HEK293 (cell line): ENCODE measurements around the gene PGM2.
A peak's percentile ranks its signal among the peaks of the same experiment; 100 is the strongest.

ENCODE experiments used
- CTCF ChIA-PET: fragments of 350-600 bp; formaldehyde crosslinking; extraction: SDS; loops from one replicate; lab custom pipeline; 2021; ENCODE audit warnings: antibody characterized with exemption; lab: Yijun Ruan, JAX
- POLR2A ChIA-PET: fragments of 300-600 bp; formaldehyde crosslinking; extraction: SDS; loops from one replicate; lab custom pipeline; 2020; ENCODE audit warnings: antibody characterized with exemption, inconsistent platforms; lab: Yijun Ruan, JAX
- H3K27ac ChIP-seq: fragments of 200-500 bp; sonication (Bioruptor generic); 2 replicates; pipeline ENCODE4 v1.5.1; 2014; ENCODE audit warnings: low read depth, low read length, control low read depth, inconsistent platforms; ENCODE audit errors: extremely low read depth
- H3K36me3 ChIP-seq, 2 experiments: fragments of 200-500 bp in 1 of 2; sonication (Bioruptor generic) in 1 of 2; 1 replicate in 1 of 2; 2 replicates in 1 of 2; pipeline ENCODE4 v1.5.1; 2014 to 2017; ENCODE audit warnings: inconsistent platforms in 2 of 2, low read length in 2 of 2; ENCODE audit not compliant: control insufficient read depth in 2 of 2, insufficient read depth in 1 of 2
- H3K4me1 ChIP-seq: fragments of 200-500 bp; sonication (Bioruptor generic); 2 replicates; pipeline ENCODE4 v1.5.1; 2014; ENCODE audit warnings: mild to moderate bottlenecking, low read length, inconsistent platforms; ENCODE audit not compliant: control insufficient read depth, insufficient read depth
- H3K4me3 ChIP-seq: 2 replicates; pipeline ENCODE4 v1.5.1; 2011; ENCODE audit warnings: low read depth, mild to moderate bottlenecking, control low read depth, low read length, moderate library complexity
- H3K9me3 ChIP-seq: fragments of 200-500 bp; sonication (Bioruptor generic); 2 replicates; pipeline ENCODE4 v1.5.1; 2014; ENCODE audit warnings: low read depth, low read length, inconsistent platforms; ENCODE audit not compliant: control insufficient read depth, insufficient read depth
- OSR2 ChIP-seq: fragments of 450-650 bp; formaldehyde crosslinking; IDR thresholded peaks from 2 replicates; pipeline ENCODE4 v1.5.1; 2016; ENCODE audit warnings: missing biosample characterization, missing genetic modification characterization
- ZBTB1 ChIP-seq: fragments of 450-650 bp; formaldehyde crosslinking; IDR thresholded peaks from 2 replicates; pipeline ENCODE4 v1.5.1; 2016; ENCODE audit warnings: missing biosample characterization, missing genetic modification characterization
- ZBTB6 ChIP-seq: fragments of 450-650 bp; formaldehyde crosslinking; IDR thresholded peaks from 2 replicates; pipeline ENCODE4 v1.5.1; 2017; ENCODE audit warnings: missing biosample characterization, missing genetic modification characterization
- ZNF157 ChIP-seq: fragments of 450-650 bp; formaldehyde crosslinking; IDR thresholded peaks from 2 replicates; pipeline ENCODE4 v1.5.1; 2016; ENCODE audit warnings: missing biosample characterization, missing genetic modification characterization
- ZNF169 ChIP-seq: fragments of 450-650 bp; formaldehyde crosslinking; IDR thresholded peaks from 2 replicates; pipeline ENCODE4 v1.5.1; 2016; ENCODE audit warnings: missing biosample characterization, missing genetic modification characterization
- ZNF202 ChIP-seq: fragments of 450-650 bp; formaldehyde crosslinking; IDR thresholded peaks from 2 replicates; pipeline ENCODE4 v1.5.1; 2016; ENCODE audit warnings: missing biosample characterization, missing genetic modification characterization, borderline replicate concordance
- ZNF335 ChIP-seq: fragments of 450-650 bp; formaldehyde crosslinking; conservative IDR thresholded peaks from 2 replicates; pipeline ENCODE4 v1.5.1; 2016; ENCODE audit warnings: missing biosample characterization, missing genetic modification characterization
- ZNF398 ChIP-seq: fragments of 450-650 bp; formaldehyde crosslinking; IDR thresholded peaks from 2 replicates; pipeline ENCODE4 v1.5.1; 2017; ENCODE audit warnings: missing biosample characterization, missing genetic modification characterization
- ZNF488 ChIP-seq: fragments of 450-650 bp; formaldehyde crosslinking; IDR thresholded peaks from 2 replicates; pipeline ENCODE4 v1.5.1; 2016; ENCODE audit warnings: missing biosample characterization, missing genetic modification characterization
- ZNF571 ChIP-seq: fragments of 450-650 bp; formaldehyde crosslinking; IDR thresholded peaks from 2 replicates; pipeline ENCODE4 v1.5.0; 2017; ENCODE audit warnings: missing biosample characterization, missing genetic modification characterization
- ZNF623 ChIP-seq: fragments of 450-650 bp; formaldehyde crosslinking; IDR thresholded peaks from 2 replicates; pipeline ENCODE4 v1.5.1; 2016; ENCODE audit warnings: missing biosample characterization, missing genetic modification characterization
- ZNF626 ChIP-seq: fragments of 450-650 bp; sonication (Bioruptor Pico); formaldehyde crosslinking; IDR thresholded peaks from 2 replicates; pipeline ENCODE4 v1.5.1; 2018; ENCODE audit warnings: missing biosample characterization, missing genetic modification characterization, inconsistent platforms
- ZNF768 ChIP-seq: fragments of 450-650 bp; formaldehyde crosslinking; IDR thresholded peaks from 2 replicates; pipeline ENCODE4 v1.5.1; 2018; ENCODE audit warnings: missing biosample characterization, mild to moderate bottlenecking, missing genetic modification characterization
- ZNF791 ChIP-seq: fragments of 450-650 bp; formaldehyde crosslinking; IDR thresholded peaks from 2 replicates; pipeline ENCODE4 v1.5.1; 2016; ENCODE audit warnings: missing biosample characterization, missing genetic modification characterization
- ZSCAN5A ChIP-seq: fragments of 450-650 bp; formaldehyde crosslinking; IDR thresholded peaks from 2 replicates; pipeline ENCODE4 v1.5.1; 2016; ENCODE audit warnings: missing biosample characterization, missing genetic modification characterization
- TF ChIP-seq, protein P1 (sequence below): fragments of 450-650 bp; formaldehyde crosslinking; IDR thresholded peaks from 2 replicates; pipeline ENCODE4 v1.5.1; 2016; ENCODE audit warnings: missing biosample characterization, missing genetic modification characterization
- TF ChIP-seq, protein P2 (sequence below): fragments of 450-650 bp; formaldehyde crosslinking; IDR thresholded peaks from 2 replicates; pipeline ENCODE4 v1.5.1; 2017; ENCODE audit warnings: missing biosample characterization, missing genetic modification characterization
- TF ChIP-seq, protein P3 (sequence below): fragments of 450-650 bp; formaldehyde crosslinking; IDR thresholded peaks from 2 replicates; pipeline ENCODE4 v1.5.1; 2017; ENCODE audit warnings: missing biosample characterization, missing genetic modification characterization
- TF ChIP-seq, protein P4 (sequence below): fragments of 450-650 bp; formaldehyde crosslinking; IDR thresholded peaks from 2 replicates; pipeline ENCODE4 v1.5.1; 2017; ENCODE audit warnings: missing biosample characterization, missing genetic modification characterization

Gene PGM2

DNA sequence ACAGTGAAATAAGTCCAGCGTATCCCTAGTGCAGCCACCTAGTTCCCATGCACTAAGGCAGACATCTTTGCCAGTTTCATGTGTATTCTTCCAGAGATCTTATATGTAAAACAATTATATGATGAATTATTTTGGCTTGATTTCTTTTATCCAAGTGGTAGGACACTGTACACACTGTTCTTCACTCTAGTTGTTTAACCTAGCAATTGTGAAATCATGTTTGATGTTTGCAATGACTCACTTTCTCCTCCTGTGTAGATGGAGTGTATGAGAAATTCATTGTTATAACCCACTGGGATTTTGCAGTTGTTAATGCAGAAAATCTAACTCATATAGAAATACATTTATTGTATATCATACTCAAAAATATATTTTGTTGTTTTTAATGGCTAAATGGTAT lies 46.9 kb downstream of the PGM2 start:
- Histone ChIP-seq H3K4me3 (no peak overlapping the region), H3K36me3 (peaks cover 0 to under 1% of the 10 kb centered on the region in 2 experiments; a peak in 1 of 3 replicates), H3K9me3 (no peaks in the 10 kb centered on the region), H3K4me1 (peaks cover 4% of the 10 kb centered on the region), H3K27ac (no peak overlapping the region)
- CTCF ChIA-PET: no interaction called here
- POLR2A ChIA-PET: no interaction called here
- TF ChIP-seq ZNF791 (tag by site-specific recombination): no peak
- TF ChIP-seq ZNF623 (tag by site-specific recombination): no peak
- TF ChIP-seq, protein P1, sequence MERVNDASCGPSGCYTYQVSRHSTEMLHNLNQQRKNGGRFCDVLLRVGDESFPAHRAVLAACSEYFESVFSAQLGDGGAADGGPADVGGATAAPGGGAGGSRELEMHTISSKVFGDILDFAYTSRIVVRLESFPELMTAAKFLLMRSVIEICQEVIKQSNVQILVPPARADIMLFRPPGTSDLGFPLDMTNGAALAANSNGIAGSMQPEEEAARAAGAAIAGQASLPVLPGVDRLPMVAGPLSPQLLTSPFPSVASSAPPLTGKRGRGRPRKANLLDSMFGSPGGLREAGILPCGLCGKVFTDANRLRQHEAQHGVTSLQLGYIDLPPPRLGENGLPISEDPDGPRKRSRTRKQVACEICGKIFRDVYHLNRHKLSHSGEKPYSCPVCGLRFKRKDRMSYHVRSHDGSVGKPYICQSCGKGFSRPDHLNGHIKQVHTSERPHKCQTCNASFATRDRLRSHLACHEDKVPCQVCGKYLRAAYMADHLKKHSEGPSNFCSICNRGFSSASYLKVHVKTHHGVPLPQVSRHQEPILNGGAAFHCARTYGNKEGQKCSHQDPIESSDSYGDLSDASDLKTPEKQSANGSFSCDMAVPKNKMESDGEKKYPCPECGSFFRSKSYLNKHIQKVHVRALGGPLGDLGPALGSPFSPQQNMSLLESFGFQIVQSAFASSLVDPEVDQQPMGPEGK: no peak
- TF ChIP-seq, protein P2, sequence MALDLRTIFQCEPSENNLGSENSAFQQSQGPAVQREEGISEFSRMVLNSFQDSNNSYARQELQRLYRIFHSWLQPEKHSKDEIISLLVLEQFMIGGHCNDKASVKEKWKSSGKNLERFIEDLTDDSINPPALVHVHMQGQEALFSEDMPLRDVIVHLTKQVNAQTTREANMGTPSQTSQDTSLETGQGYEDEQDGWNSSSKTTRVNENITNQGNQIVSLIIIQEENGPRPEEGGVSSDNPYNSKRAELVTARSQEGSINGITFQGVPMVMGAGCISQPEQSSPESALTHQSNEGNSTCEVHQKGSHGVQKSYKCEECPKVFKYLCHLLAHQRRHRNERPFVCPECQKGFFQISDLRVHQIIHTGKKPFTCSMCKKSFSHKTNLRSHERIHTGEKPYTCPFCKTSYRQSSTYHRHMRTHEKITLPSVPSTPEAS: no peak
- TF ChIP-seq ZBTB1 (tag by site-specific recombination): no peak
- TF ChIP-seq ZNF626: no peak
- TF ChIP-seq ZNF488 (tag by site-specific recombination): no peak
- TF ChIP-seq, protein P3, sequence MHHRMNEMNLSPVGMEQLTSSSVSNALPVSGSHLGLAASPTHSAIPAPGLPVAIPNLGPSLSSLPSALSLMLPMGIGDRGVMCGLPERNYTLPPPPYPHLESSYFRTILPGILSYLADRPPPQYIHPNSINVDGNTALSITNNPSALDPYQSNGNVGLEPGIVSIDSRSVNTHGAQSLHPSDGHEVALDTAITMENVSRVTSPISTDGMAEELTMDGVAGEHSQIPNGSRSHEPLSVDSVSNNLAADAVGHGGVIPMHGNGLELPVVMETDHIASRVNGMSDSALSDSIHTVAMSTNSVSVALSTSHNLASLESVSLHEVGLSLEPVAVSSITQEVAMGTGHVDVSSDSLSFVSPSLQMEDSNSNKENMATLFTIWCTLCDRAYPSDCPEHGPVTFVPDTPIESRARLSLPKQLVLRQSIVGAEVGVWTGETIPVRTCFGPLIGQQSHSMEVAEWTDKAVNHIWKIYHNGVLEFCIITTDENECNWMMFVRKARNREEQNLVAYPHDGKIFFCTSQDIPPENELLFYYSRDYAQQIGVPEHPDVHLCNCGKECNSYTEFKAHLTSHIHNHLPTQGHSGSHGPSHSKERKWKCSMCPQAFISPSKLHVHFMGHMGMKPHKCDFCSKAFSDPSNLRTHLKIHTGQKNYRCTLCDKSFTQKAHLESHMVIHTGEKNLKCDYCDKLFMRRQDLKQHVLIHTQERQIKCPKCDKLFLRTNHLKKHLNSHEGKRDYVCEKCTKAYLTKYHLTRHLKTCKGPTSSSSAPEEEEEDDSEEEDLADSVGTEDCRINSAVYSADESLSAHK (tag by site-specific recombination): no peak
- no peak for TF ChIP-seq ZNF335 (tag by site-specific recombination)
- no peak for TF ChIP-seq ZNF571 (tag by site-specific recombination)

DNA sequence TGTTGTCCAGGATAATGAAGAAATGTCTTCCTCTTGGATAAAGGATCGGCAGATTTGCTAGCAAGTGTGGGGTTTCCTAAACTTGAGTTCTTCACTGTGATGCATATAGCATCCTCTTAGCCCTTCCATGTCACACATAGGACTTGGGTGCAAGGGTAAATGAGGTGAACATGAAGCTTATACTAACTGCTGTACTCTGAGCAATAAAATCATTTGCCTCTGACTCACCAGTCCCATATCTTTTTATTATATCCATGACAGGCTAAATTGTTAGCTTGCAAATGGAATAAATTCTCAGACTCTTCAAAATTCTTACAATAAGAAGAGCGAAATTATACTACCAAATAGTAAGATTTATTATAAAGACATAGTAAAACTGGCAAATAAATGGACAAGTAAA lies 49.7 kb downstream of the PGM2 start:
- H3K27ac ChIP-seq: no peak overlapping the region
- no peaks in the 10 kb centered on the region for H3K9me3 ChIP-seq
- ChIA-PET CTCF (interaction anchor here (0.6 to 1.2 kb wide), 4 partner anchors 9 to 74 kb away, joined by 3 to 4 read pairs (median 4); no protein-coding TSS in a partner anchor), POLR2A (no interaction called here)
- peaks cover 4% of the 10 kb centered on the region for H3K4me1 ChIP-seq
- TF ChIP-seq ZNF169 (tag by site-specific recombination): no peak
- TF ChIP-seq ZNF398 (tag by site-specific recombination): no peak
- no peak for TF ChIP-seq ZSCAN5A (tag by site-specific recombination)
- TF ChIP-seq ZNF202 (tag by site-specific recombination): no peak
- no peak for TF ChIP-seq ZBTB6 (tag by site-specific recombination)
- no peak for TF ChIP-seq ZNF768 (tag by site-specific recombination)
- no peak for TF ChIP-seq OSR2 (tag by site-specific recombination)
- TF ChIP-seq, protein P4, sequence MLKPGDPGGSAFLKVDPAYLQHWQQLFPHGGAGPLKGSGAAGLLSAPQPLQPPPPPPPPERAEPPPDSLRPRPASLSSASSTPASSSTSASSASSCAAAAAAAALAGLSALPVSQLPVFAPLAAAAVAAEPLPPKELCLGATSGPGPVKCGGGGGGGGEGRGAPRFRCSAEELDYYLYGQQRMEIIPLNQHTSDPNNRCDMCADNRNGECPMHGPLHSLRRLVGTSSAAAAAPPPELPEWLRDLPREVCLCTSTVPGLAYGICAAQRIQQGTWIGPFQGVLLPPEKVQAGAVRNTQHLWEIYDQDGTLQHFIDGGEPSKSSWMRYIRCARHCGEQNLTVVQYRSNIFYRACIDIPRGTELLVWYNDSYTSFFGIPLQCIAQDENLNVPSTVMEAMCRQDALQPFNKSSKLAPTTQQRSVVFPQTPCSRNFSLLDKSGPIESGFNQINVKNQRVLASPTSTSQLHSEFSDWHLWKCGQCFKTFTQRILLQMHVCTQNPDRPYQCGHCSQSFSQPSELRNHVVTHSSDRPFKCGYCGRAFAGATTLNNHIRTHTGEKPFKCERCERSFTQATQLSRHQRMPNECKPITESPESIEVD: peak; percentile 46; the same call in 1 of the 2 replicates
- no peak for TF ChIP-seq ZNF157 (tag by site-specific recombination)
- no peak overlapping the region for H3K4me3 ChIP-seq
- H3K36me3 ChIP-seq: no peaks in the 10 kb centered on the region
